T-cell (primary cell): ENCODE results near the gene OSBP2. TPM values are rescaled to one million over a fixed set of nuclear protein-coding genes. Genes with fewer than 3 reads are reported as not detected.

Source experiments
- ATAC-seq, 4 experiments: fragments of 200-7000 bp in 3 of 4; fragments of 150-1000 bp in 1 of 4; cut with Tn5 transposase; replicated peaks in 1 of 4; 1 replicate in 3 of 4; 2 replicates in 1 of 4; pipeline ENCODE4 v1.10.0; 2021; ENCODE audit warnings: moderate library complexity in 3 of 4, mild to moderate bottlenecking in 2 of 4, moderate number of reproducible peaks in 1 of 4
- CTCF ChIA-PET, 2 donors: fragments of 300-600 bp; sonication (Branson Sonifier 250); formaldehyde crosslinking; loops; one replicate each; lab custom pipeline; 2022; ENCODE audit warnings: antibody characterized with exemption in 2 of 2; lab: Charles Lee
- POLR2A ChIA-PET, 2 donors: fragments of 300-600 bp; sonication (Branson Sonifier 250); formaldehyde crosslinking; loops; one replicate each; lab custom pipeline; 2022; ENCODE audit warnings: antibody characterized with exemption in 2 of 2; lab: Charles Lee
- DNase-seq, 35 experiments: peaks; one replicate each; pipeline versions ENCODE4 v3.0.0 to v3.0.0-alpha.2; 2013 to 2023
- H3K27ac ChIP-seq: one replicate; pipeline ENCODE4 v1.5.1; 2013; ENCODE audit warnings: low read length
- H3K27me3 ChIP-seq, 2 experiments: replicated peaks in 1 of 2; 1 replicate in 1 of 2; 2 replicates in 1 of 2; pipeline versions ENCODE4 v1.6.1 to v1.7.0; 2013; ENCODE audit warnings: low read length in 1 of 2, mixed read lengths in 1 of 2; ENCODE audit not compliant: control insufficient read depth in 2 of 2, insufficient read depth in 2 of 2; ENCODE audit errors: extremely low read depth in 1 of 2
- H3K36me3 ChIP-seq, 2 donors: 1 replicate in 1 of 2; 2 replicates in 1 of 2; pipeline versions ENCODE4 v1.6.1 to v1.7.0; 2013; ENCODE audit warnings: low read length in 1 of 2; ENCODE audit not compliant: control insufficient read depth in 2 of 2, insufficient read depth in 1 of 2; ENCODE audit errors: extremely low read depth in 1 of 2
- H3K4me1 ChIP-seq, 2 experiments: 1 replicate in 1 of 2; 2 replicates in 1 of 2; pipeline versions ENCODE4 v1.6.1 to v1.7.0; 2013; ENCODE audit warnings: low read length in 2 of 2, mixed read lengths in 1 of 2; ENCODE audit not compliant: insufficient read depth in 2 of 2, control insufficient read depth in 1 of 2; ENCODE audit errors: extremely low read depth in 1 of 2
- H3K4me3 ChIP-seq, 2 donors: 1 replicate in 1 of 2; 2 replicates in 1 of 2; pipeline versions ENCODE4 v1.5.1 to v1.7.0; 2013; ENCODE audit warnings: mild to moderate bottlenecking in 2 of 2, low read length in 1 of 2, moderate library complexity in 1 of 2; ENCODE audit not compliant: control insufficient read depth in 1 of 2; ENCODE audit errors: extremely low read depth in 1 of 2
- H3K9me3 ChIP-seq: 2 replicates; pipeline ENCODE4 v1.7.0; 2013
- H3K27ac Mint-ChIP-seq, 2 donors: one replicate each; pipeline ENCODE4 v1.8.0; 2020 to 2021; ENCODE audit warnings: mild to moderate bottlenecking in 2 of 2, mixed read lengths in 2 of 2
- H3K27me3 Mint-ChIP-seq, 2 donors: one replicate each; pipeline ENCODE4 v1.8.0; 2021 to 2022; ENCODE audit warnings: mixed read lengths in 2 of 2
- H3K36me3 Mint-ChIP-seq: one replicate; pipeline ENCODE4 v1.8.0; 2021; ENCODE audit warnings: mixed read lengths
- H3K4me1 Mint-ChIP-seq, 3 donors: one replicate each; pipeline ENCODE4 v1.8.0; 2020 to 2022; ENCODE audit warnings: mixed read lengths in 3 of 3, mild to moderate bottlenecking in 1 of 3
- H3K4me3 Mint-ChIP-seq, 3 donors: one replicate each; pipeline ENCODE4 v1.8.0; 2020 to 2022; ENCODE audit warnings: mild to moderate bottlenecking in 3 of 3, mixed read lengths in 3 of 3, moderate library complexity in 3 of 3
- H3K9me3 Mint-ChIP-seq, 3 donors: one replicate each; pipeline ENCODE4 v1.8.0; 2020 to 2022; ENCODE audit warnings: mixed read lengths in 3 of 3
- WGBS: methylation state at CpG from one replicate; pipeline ENCODE4 v1.1.5; 2013; ENCODE audit warnings: missing lambda C conversion rate; ENCODE audit not compliant: insufficient coverage; 5-methylcytosine and 5-hydroxymethylcytosine counted together
- total RNA-seq, 35 experiments: library from RNA in 6 of 35; stranded (reverse) in 6 of 35; fragments of 120-200 nt in 1 of 35; gene quantifications; one replicate each; pipeline versions ENCODE4 v1.2.1 to v1.2.4 and lab custom pipeline; 2013 to 2026

Gene OSBP2
- total RNA-seq, 5 donors from 2014 or later (not counting 1 experiment from before 2014, with no cell fraction given) = 1.6 to 2.8 (median 2.1) TPM

- Mint-ChIP-seq H3K9me3 (no peaks in the 10 kb centered on the region), H3K36me3 (no peaks in the 10 kb centered on the region), H3K4me1 (peaks cover 13 to 19% (median 15%) of the 10 kb centered on the region in 3 donors), H3K4me3 (peak overlapping the region; percentile 74 to 76 (median 75)), H3K27ac (peak overlapping the region; percentile 5 to 25), H3K27me3 (peaks cover 0 to 15% of the 10 kb centered on the region in 2 donors)
- H3K9me3 ChIP-seq = no peaks in the 10 kb centered on the region
- H3K4me1 ChIP-seq = peaks cover 0 to 16% of the 10 kb centered on the region in 2 experiments
- ChIA-PET POLR2A (no interaction called here), CTCF (no interaction called here)
- no peaks in the 10 kb centered on the region for H3K36me3 ChIP-seq
- no peak overlapping the region for H3K4me3 ChIP-seq
- peaks cover 6 to 24% of the 10 kb centered on the region in 2 experiments for H3K27me3 ChIP-seq
- ATAC-seq = no peak
- no peak overlapping the region for H3K27ac ChIP-seq
- DNase-seq = no peak
- 100% methylated on average over 3 of the region's 7 CpGs for WGBS
Observed at GRCh38 chr22:30695871-30696655, 1.4 kb downstream of the OSBP2 start.

- H3K27ac Mint-ChIP-seq = no peak overlapping the region
- WGBS = 95% methylated on average over 2 of the region's 7 CpGs
- Histone ChIP-seq H3K27me3 (peaks cover 6 to 24% of the 10 kb centered on the region in 2 experiments), H3K4me3 (no peak overlapping the region), H3K9me3 (no peaks in the 10 kb centered on the region), H3K27ac (no peak overlapping the region), H3K4me1 (peaks cover 0 to 16% of the 10 kb centered on the region in 2 experiments), H3K36me3 (no peaks in the 10 kb centered on the region)
- H3K4me3 Mint-ChIP-seq = no peak overlapping the region
- no peaks in the 10 kb centered on the region for H3K36me3 Mint-ChIP-seq
- no peaks in the 10 kb centered on the region for H3K9me3 Mint-ChIP-seq
- H3K27me3 Mint-ChIP-seq = peaks cover 0 to 15% of the 10 kb centered on the region in 2 donors
- peaks cover 13 to 19% (median 15%) of the 10 kb centered on the region in 3 donors for H3K4me1 Mint-ChIP-seq
- no peak for ATAC-seq
- no peak for DNase-seq
- ChIA-PET CTCF (no interaction called here), POLR2A (no interaction called here)
Observed at GRCh38 chr22:30697975-30698374, 3.3 kb downstream of the OSBP2 start.

- ATAC-seq = no peak
- no peak overlapping the region for H3K4me3 ChIP-seq
- no peak overlapping the region for H3K27ac ChIP-seq
- peaks cover 0 to 15% of the 10 kb centered on the region in 2 experiments for H3K4me1 ChIP-seq
- no peaks in the 10 kb centered on the region for H3K9me3 ChIP-seq
- H3K9me3 Mint-ChIP-seq = no peaks in the 10 kb centered on the region
- H3K27me3 ChIP-seq = peaks cover 0 to 4% of the 10 kb centered on the region in 2 experiments
- H3K36me3 Mint-ChIP-seq = no peaks in the 10 kb centered on the region
- DNase-seq = no peak
- no peak overlapping the region for H3K27ac Mint-ChIP-seq
- H3K4me3 Mint-ChIP-seq = no peak overlapping the region
- ChIA-PET POLR2A (interaction anchor here in 1 of 2 donors (0.7 kb wide), 1 partner anchor 151 kb away, joined by 4 read pairs; no protein-coding TSS in a partner anchor), CTCF (interaction anchor here in 1 of 2 donors (0.7 kb wide), 1 partner anchor 116 kb away, joined by 5 read pairs; no protein-coding TSS in a partner anchor)
- no peaks in the 10 kb centered on the region for H3K27me3 Mint-ChIP-seq
- H3K4me1 Mint-ChIP-seq = peaks cover 0 to 11% (median 2%) of the 10 kb centered on the region in 3 donors
- 100% methylated on average over 1 of the region's 1 CpG for WGBS
- no peaks in the 10 kb centered on the region for H3K36me3 ChIP-seq
Observed at GRCh38 chr22:30701872-30702271, 7.2 kb downstream of the OSBP2 start.

GRCh38 chr22:30702856-30703255 is 8.2 kb downstream of the OSBP2 start:
- no peak for DNase-seq
- Histone ChIP-seq H3K9me3 (no peaks in the 10 kb centered on the region), H3K27me3 (peaks cover 0 to 4% of the 10 kb centered on the region in 2 experiments), H3K4me3 (no peak overlapping the region), H3K36me3 (no peaks in the 10 kb centered on the region), H3K27ac (no peak overlapping the region), H3K4me1 (peaks cover 0 to 15% of the 10 kb centered on the region in 2 experiments)
- H3K27me3 Mint-ChIP-seq = no peaks in the 10 kb centered on the region
- H3K36me3 Mint-ChIP-seq = no peaks in the 10 kb centered on the region
- no CpG with 5 or more reads among the region's 1 CpG for WGBS
- H3K9me3 Mint-ChIP-seq = no peaks in the 10 kb centered on the region
- ATAC-seq = no peak
- ChIA-PET POLR2A (interaction anchor here in 1 of 2 donors (0.5 kb wide), 1 partner anchor 228 kb away, joined by 4 read pairs; no protein-coding TSS in a partner anchor), CTCF (no interaction called here)
- no peak overlapping the region for H3K4me3 Mint-ChIP-seq
- peaks cover 0 to 11% (median 2%) of the 10 kb centered on the region in 3 donors for H3K4me1 Mint-ChIP-seq
- no peak overlapping the region for H3K27ac Mint-ChIP-seq

GRCh38 chr22:30704978-30705377 is 10.3 kb downstream of the OSBP2 start:
- H3K4me3 Mint-ChIP-seq = no peak overlapping the region
- ATAC-seq (no peak), DNase-seq (no peak)
- no peaks in the 10 kb centered on the region for H3K27me3 Mint-ChIP-seq
- Histone ChIP-seq H3K9me3 (no peaks in the 10 kb centered on the region), H3K36me3 (no peaks in the 10 kb centered on the region), H3K4me1 (peaks cover 0 to 22% of the 10 kb centered on the region in 2 experiments), H3K27ac (no peak overlapping the region), H3K27me3 (no peaks in the 10 kb centered on the region), H3K4me3 (no peak overlapping the region)
- H3K27ac Mint-ChIP-seq = no peak overlapping the region
- no peaks in the 10 kb centered on the region for H3K9me3 Mint-ChIP-seq
- ChIA-PET POLR2A (no interaction called here), CTCF (no interaction called here)
- H3K36me3 Mint-ChIP-seq = no peaks in the 10 kb centered on the region
- H3K4me1 Mint-ChIP-seq = peaks cover 0 to 13% (median 6%) of the 10 kb centered on the region in 3 donors
- 100% methylated on average over 1 of the region's 5 CpGs for WGBS

- no peak overlapping the region for H3K27ac Mint-ChIP-seq
- no peaks in the 10 kb centered on the region for H3K27me3 ChIP-seq
- H3K4me1 Mint-ChIP-seq = peaks cover 0 to 18% (median 11%) of the 10 kb centered on the region in 3 donors
- ChIA-PET CTCF (no interaction called here), POLR2A (no interaction called here)
- ATAC-seq (peak in 2 of 4 experiments; percentile 32 to 38), DNase-seq (peak in 1 of 35 experiments; percentile 15)
- WGBS = 22% methylated on average over 4 of the region's 11 CpGs
- peaks cover 0 to 23% of the 10 kb centered on the region in 2 experiments for H3K4me1 ChIP-seq
- no peaks in the 10 kb centered on the region for H3K36me3 ChIP-seq
- no peak overlapping the region for H3K4me3 Mint-ChIP-seq
- no peaks in the 10 kb centered on the region for H3K36me3 Mint-ChIP-seq
- no peaks in the 10 kb centered on the region for H3K9me3 ChIP-seq
- no peak overlapping the region for H3K27ac ChIP-seq
- no peaks in the 10 kb centered on the region for H3K9me3 Mint-ChIP-seq
- H3K27me3 Mint-ChIP-seq = no peaks in the 10 kb centered on the region
- no peak overlapping the region for H3K4me3 ChIP-seq
Observed at GRCh38 chr22:30705710-30706651, 11.3 kb downstream of the OSBP2 start.
